ENCODE data around the gene CD69. TPM values are rescaled to one million over a fixed set of nuclear protein-coding genes. Genes with fewer than 3 reads are reported as not detected.

The CD69 gene
- 0.16 TPM in 1 of 2 replicates, not detected in the other for total RNA-seq

DNA sequence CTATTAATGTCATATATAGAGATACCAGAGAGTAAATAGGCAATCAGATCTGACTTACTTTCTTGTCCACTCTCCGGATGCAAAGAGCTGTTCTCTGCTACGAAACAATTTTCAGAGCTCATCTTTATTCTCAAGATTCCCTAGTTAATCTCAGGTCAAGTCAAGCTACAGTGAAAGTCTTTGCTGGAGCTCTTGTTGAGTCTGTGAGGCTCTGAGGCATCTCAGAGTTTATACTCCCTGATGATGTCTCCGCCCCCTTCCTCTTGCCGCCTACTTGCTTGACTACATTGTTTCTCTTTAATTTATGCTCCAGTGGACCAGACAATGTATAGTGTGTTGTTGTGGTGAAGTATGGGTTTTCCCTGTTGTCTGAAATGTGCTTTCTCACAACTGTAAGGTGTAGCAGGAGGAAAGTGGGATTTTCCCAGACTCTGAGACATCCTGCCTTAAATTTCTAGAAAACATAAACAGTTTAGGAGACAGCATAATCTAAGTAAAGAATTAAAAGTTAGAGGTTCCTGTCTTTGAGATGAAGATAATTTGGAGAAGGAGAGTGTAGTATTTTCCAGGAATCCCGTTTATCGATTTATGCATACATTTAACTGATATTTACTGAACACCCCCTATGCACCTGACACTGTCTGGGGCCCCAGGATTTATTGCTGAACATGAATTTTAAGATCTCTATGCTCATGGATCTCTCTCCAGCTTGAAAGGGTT lies at the start of gene CD69:
TSS of gene CD69 (minus strand) at position 203 of the 720 bp plus-strand sequence. CDS start at position 122, 81 bp downstream.

DNA sequence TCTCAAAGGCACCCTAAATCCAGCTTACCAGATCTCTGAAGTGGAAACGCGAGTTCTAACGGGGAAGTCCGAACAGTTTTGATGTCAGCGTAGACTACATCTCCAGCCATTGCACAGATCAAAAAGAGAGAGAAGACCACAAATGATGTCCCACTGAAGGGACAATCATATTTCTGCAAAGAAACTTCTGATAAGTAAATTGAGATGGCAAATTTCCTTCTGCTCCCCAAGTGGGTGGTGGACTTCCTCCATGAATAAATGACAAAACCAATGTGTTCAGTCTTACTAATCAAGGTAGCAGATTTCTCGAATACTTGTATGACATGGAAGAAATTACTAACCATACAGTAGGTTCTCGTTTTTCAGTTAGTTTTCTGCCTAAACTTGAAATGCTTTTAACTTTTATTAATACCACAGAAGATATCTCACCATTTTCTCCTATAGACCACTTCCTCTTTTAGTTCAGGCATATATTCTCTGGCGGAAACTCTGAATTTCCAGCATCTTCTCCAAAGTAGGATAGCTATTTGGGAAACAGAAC lies 27.7 kb downstream of the CD69 start, which contains the start of gene CLECL1:
TSS of gene CLECL1 (minus strand) at position 177 of the 541 bp plus-strand sequence.

Other genes starting within 250 kb of the CD69 start
- not detected in 2 replicates for gene KLRB1, start 153.0 kb downstream of the CD69 start, total RNA-seq
- 0.81 and 2.5 TPM in 2 replicates for gene CLEC2D, start 91.2 kb downstream of the CD69 start, total RNA-seq
- not detected in 2 replicates for gene CLECL1, start 27.8 kb downstream of the CD69 start, total RNA-seq
- 0.25 TPM in 1 of 2 replicates, not detected in the other for gene KLRF1, start 66.6 kb upstream of the CD69 start, total RNA-seq
- gene CLEC2B, start 108.5 kb upstream of the CD69 start, total RNA-seq = not detected in 2 replicates
- gene KLRF2, start 120.6 kb upstream of the CD69 start, total RNA-seq = not detected in 2 replicates
- gene CLEC2A, start 171.5 kb upstream of the CD69 start, total RNA-seq = not detected in 2 replicates
- gene CLEC12A, start 210.5 kb upstream of the CD69 start, total RNA-seq = not detected in 2 replicates
- not detected in 2 replicates for gene CLEC1B, start 238.2 kb upstream of the CD69 start, total RNA-seq
- gene CLEC12B, start 249.7 kb upstream of the CD69 start, total RNA-seq = not detected in 2 replicates